ENCODE measurements around the gene SOS1.
"Not testable (repeated sequence)": the region's sequence is repeated elsewhere in the genome, so short reads cannot be mapped to it uniquely, and the experiment has no call there.

Gene SOS1

DNA sequence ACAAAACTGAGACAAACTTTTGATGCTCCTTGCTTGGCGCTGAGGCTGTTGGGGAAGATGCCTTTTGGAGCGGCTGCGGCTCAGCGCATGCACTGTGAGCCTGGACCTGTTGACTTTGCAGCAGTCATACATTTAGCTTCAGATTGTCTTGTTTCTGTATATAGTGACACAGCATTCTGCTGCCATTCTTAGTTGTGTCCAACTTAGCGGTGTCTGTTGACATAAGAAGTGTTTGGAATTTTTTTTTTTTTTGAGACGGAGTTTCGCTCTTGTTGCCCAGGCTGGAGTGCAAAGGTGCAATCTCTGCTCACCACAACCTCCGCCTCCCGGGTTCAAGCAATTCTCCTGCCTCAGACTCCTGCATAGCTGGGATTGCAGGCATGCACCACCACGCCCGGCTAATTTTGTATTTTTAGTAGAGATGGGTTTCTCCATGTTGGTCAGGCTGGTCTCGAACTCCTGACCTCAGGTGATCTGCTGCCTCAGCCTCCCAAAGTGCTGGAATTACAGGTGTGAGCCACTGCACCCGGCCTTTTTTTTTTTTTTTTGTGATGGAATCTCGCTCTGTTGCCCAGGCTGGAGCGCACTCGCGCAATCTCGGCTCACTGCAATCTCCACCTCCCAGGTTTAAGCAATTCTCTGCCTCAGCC is 17.5 kb upstream of the SOS1 start:
- DNase-seq = not testable (repeated sequence)

GRCh38 chr2:39136799-39137198 is 15.9 kb upstream of the SOS1 start:
- no peak for DNase-seq

- DNase-seq = no peak
These were observed 14.9 kb upstream of the SOS1 start for GRCh38 chr2:39135690-39136259.

- no peak for DNase-seq
These were observed 12.5 kb upstream of the SOS1 start for GRCh38 chr2:39133215-39133851.

DNA sequence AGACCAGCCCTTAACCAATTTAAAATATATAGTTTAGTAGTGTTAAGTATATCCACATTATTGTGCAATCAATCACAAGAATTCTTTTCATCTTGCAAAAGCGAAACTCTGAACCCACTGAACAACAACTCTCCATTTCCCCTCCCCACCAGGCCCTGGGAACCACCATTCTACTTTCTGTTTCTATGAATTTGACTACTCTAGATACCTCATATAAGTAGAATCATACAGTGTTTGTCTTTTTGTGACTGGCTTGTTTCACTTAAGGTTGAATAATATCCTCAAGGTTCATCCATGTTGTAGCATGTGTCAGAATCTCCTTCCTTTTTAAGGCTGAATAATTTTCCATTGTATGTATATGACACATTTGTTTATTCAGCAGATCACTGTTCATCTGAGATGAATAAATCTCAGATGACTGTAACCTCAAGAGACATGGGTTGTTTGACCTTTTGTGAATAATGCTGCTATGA is 8.1 kb upstream of the SOS1 start:
- no peak for DNase-seq

DNA sequence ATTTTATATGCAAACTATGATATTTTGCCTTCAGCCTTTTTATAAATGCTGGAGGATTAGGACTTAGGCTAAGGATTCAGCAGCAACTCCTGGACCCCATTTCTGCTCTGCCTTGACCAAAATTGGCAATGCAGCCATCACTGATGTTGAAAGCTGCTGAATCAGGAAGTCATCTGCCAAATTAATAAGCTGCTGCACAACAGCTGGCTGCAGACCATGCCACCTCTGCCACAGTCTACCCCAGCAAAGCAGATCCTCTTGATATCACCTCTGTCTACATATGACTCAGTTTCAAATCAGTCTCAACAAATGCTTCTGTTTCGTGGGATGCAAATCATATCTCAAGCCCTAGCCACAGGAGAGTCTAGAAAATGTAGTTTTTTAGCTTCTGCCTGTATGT is 7.1 kb upstream of the SOS1 start:
- DNase-seq = no peak

GRCh38 chr2:39124746-39125057 is 3.9 kb upstream of the SOS1 start:
- DNase-seq = no peak

DNA sequence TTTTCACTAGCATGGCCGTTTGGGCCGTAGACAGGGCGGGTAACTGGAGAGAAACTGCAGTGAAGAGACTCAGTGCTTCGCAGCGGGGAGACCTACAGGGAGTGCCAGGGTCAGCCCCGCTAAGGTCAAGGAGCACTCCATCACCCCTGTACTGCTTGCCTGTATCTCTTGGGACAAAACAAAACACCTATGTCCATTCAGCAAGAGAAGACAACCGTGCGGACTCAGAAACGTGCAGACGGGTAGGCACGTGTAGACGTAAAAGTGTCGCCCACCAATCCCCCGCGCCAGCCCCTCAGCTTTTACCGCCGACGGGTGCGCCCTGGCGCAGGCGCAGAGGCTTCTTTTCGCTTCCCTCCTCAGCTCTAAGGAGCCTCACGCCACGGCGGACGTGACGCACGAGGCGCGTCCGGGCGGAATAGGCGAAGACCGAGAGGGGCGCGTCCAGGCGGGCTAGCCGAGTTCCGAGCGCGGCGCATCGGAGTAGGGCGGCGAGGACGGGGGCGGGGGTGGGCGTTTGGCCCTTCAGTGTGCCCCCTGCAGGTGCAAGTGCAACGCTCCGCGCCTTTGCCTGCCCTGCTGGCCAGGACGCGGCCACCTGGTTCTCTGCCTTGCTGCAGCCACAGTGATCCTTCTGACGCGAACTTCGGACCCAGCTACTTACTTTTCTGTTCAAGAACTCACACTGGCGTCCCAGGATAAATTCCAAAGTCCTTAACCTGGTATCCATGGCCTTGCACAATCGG is 3.3 kb upstream of the SOS1 start:
- DNase-seq = peak; percentile 68

DNA sequence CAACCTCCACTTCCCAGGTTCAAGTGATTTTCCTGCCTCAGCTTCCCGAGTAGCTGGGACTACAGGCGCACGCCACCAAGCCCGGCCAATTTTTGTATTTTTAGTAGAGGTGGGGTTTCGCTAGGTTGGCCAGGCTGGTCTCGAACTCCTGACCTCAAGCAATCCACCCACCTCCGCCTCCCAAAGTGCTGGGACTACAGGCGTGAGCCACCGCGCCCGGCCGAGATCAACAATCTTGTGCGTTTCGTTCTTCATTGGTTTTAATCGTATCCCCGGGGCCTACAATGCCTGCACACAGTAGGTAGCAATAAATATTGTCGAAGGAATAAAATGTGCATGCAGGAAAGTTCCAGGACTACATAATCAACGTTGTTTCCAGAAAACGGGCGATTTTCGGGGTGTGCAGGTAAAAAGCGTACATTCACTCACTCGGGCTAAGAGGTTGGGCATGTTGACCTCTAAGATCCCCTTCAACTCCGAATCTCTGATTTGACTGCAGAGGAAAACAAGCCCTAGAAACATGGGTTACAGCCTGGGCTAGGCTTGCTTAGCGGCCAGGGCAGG is 2.7 kb upstream of the SOS1 start:
- no peak for DNase-seq

GRCh38 chr2:39121523-39122063 is 742 bp upstream of the SOS1 start:
- DNase-seq = no peak

GRCh38 chr2:39120521-39120770 is 405 bp downstream of the SOS1 start:
- DNase-seq = no peak

DNA sequence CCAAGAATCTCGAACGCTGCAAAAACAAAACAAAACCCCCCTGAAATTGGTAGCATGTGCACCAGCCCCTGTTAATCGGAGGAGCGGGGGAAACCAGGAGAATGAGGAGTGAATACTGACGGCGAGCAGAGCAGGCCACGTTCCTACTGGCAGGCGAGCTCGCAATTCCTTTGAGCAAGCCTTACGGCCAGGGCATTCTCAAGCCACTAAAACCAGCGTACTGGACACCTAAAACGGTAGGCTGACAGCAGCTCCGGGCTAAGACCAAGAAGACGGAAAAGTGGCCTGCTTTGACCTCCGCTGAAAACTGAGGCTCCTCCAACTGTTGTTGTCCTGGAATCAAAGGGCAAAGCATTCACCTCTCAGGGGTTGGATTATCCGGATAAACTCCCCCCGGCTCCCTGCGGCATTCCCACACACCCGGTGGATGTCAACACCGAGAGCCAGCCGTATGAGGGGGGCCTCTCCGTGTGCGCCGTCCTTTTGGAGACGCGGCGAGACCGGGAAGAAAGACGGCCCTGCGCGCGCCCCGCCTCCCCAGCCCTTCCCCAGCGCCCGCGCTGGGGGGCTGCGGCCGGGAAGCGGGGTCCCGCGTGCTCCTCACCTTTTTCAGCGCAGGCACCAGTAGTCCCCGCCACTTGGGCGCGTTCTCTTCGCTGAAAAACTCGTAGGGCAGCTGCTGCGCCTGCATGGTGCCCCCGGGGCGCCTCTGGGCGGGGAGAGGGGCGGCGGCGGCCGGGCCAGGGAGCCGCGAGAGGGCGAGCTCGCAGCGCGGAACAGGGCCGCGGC is 925 bp downstream of the SOS1 start:
- DNase-seq = no peak

GRCh38 chr2:39118786-39119499 is 1.9 kb downstream of the SOS1 start:
- no peak for DNase-seq

DNA sequence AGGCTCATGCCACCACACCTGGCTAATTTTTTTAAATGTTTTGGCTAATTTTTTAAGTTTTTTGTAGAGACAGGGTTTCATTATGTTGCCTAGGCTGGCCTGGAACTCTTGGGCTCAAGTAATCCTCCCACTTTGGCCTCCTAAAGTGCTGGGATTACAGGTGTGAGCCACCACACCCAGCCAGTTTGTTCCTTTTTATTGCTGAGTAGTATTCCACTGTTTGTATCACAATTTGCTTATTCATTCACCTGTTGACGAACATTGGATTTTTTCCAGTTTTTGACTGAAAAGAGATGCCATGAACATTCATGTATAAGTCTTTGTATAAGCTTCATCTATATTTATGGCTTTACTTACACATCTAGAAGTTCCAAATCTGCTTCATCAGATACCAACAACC is 5.3 kb downstream of the SOS1 start:
- DNase-seq = no peak

DNA sequence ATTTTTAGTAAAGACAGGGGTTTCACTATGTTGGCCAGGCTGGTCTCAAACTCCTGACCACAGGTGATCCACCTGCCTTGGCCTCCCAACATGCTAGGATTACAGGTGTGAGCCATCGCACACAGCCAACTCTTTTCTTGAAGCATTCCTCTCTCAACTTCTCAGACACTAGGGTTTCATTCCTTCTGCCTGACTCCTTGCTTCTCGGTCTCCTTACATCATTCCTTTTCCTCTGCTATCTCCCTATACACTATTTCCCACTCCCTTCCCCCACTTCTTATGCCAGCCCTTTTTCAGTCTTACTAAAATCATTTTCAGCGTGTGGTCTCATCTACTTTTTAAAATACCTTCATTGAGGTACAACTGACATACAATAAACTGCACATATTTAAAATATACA is 6.1 kb downstream of the SOS1 start:
- DNase-seq = no peak

DNA sequence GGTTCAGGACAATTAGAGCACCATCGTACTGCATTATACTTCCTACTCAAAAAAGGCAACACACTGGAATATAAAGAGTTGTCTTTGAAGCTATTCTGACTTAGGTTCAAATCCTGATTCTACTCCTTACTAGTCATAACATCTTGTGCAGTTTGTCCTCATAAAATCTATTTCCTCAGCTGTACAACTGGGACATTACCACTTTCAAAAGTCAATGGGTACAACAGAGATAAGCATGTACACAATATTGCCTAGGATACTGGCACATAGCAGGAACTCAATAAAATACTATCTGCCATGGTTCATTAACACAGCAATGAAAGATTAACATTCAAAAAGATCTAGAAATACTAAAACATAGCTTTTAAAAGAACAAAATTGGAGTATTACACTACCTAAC is 11.3 kb downstream of the SOS1 start:
- DNase-seq = no peak

DNA sequence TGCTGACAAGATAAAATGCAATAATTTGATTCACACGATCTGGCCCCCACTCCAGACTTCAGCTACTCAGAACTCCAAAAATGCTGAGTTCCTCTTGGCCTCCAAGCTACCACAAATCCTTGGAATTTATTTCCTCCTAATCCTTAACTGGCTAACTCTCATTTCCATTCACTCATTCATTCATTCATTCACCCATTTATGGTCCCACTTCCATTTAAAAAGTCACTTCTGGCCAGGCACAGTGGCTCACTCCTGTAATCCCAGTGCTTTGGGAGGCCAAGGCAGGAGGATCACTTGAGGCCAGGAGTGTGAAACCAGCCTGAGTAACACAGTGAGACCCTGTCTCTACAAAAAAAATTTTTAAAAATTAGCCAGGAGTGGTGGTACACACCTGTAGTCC is 12.5 kb downstream of the SOS1 start:
- no peak for DNase-seq

- no peak for DNase-seq
These were observed 13.1 kb downstream of the SOS1 start for GRCh38 chr2:39107724-39108273.

- DNase-seq = no peak
These were observed 13.7 kb downstream of the SOS1 start for GRCh38 chr2:39107156-39107555.

DNA sequence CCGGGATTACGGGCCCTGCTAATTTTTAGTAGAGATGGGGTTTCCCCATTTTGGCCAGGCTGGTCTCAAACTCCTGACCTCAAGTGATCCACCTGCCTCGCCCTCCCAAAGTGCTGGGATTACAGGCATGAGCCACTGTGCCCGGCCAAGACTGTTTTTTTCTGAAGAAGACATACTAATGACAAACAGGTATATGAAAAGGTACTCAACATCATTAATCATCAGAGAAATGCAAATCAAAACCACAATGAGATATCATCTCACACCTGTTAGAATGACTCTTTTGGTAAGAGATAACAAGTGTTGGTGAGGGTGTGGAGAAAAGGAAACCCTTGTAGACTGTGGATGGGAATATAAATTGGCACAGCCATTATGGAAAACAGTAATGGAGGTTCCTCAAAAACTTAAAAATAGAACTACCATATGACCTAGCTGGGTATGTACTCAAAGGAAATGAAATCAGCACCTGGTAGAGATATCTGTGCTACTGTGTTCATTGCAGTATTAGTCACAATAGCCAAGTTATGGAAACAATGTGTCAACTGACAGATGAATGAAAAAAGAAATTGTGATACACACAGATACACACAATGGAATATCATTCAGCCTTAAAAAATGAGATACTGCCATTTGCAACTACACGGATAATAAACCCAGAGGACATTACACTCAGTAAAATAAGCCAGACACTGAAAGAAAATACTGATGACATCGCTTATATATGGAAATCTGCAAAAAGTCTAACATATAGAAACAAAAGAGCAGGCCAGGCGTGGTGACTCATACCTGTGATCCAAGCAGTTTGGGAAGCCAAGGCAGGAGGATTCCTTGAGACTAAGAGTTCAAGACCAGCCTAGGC is 20.8 kb downstream of the SOS1 start:
- DNase-seq = no peak

DNA sequence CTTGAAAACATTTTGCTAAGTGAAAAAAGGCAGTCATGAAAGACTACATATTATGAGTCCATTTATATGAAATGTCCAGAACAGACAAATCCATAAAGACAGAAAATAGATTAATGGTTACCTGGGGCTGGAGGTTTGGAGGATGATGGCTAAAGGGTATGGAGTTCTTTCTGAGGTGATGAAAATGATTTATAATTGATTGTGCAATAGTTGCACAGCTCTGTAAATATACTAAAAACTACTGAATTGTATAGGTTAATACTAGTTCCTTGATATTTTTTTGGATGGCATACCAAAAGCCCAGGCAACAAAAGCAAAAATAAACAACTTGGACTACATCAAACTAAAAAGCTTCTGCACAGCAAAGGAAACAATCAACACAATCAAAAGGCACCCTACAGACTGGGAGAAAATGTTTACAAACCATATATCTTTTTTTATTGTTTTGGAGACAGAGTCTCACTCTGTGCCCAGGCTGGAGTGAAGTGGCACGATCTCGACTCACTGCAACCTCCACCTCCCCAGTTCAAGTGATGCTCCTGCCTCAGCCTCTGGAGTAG is 21.5 kb downstream of the SOS1 start:
- no peak for DNase-seq
